GM13976 (cell line): ENCODE measurements around the gene ARL4C.

Experiments
- DNase-seq: peaks from one replicate; pipeline ENCODE4 v3.0.0; 2012; ENCODE audit warnings: low spot score
- CTCF ChIP-seq: IDR thresholded peaks from 2 replicates; pipeline ENCODE4 v1.5.1; 2012; ENCODE audit warnings: borderline replicate concordance, mild to moderate bottlenecking; ENCODE audit not compliant: insufficient read depth; ENCODE audit errors: extremely low read depth, missing control alignments, control extremely low read depth
- in situ Hi-C: fragments of 300-500 bp; cut with MboI; formaldehyde crosslinking; loops from one replicate; pipeline ENCODE4 v1.12.0; 2022; ENCODE audit warnings: low sequenced_read_pairs, mixed read lengths, inconsistent platforms; ENCODE audit not compliant: unreplicated experiment

Gene ARL4C

GRCh38 chr2:234487356-234487755 lies 9.5 kb downstream of the ARL4C start:
- in situ Hi-C loops, result no loop called here
- TF ChIP-seq CTCF, result no peak
- DNase-seq, result no peak

GRCh38 chr2:234483568-234484251 lies 13.2 kb downstream of the ARL4C start:
- peak; percentile 44 for DNase-seq
- TF ChIP-seq CTCF, result no peak
- in situ Hi-C loops, result no loop called here

GRCh38 chr2:234481301-234481700 lies 15.6 kb downstream of the ARL4C start:
- in situ Hi-C loops, result no loop called here
- no peak for DNase-seq
- no peak for TF ChIP-seq CTCF

- in situ Hi-C loops, result no loop called here
- TF ChIP-seq CTCF, result no peak
- no peak for DNase-seq
Observed at GRCh38 chr2:234480337-234480736, 16.5 kb downstream of the ARL4C start.

- no peak for DNase-seq
- no peak for TF ChIP-seq CTCF
- in situ Hi-C loops, result no loop called here
Observed at GRCh38 chr2:234479465-234479864, 17.4 kb downstream of the ARL4C start.

- in situ Hi-C loops, result no loop called here
- TF ChIP-seq CTCF, result no peak
- DNase-seq, result no peak
Observed at GRCh38 chr2:234478121-234478858, 18.6 kb downstream of the ARL4C start.
